GM19324 (cell line): Measurements from ENCODE around the gene EPHA8.

ENCODE experiments used
- ATAC-seq: cut with Tn5 transposase; IDR thresholded peaks from one replicate; pipeline ENCODE4 v1.9.1; 2021; ENCODE audit warnings: mild to moderate bottlenecking, moderate library complexity; ENCODE audit not compliant: unreplicated experiment, low FRiP score

EPHA8 gene

DNA sequence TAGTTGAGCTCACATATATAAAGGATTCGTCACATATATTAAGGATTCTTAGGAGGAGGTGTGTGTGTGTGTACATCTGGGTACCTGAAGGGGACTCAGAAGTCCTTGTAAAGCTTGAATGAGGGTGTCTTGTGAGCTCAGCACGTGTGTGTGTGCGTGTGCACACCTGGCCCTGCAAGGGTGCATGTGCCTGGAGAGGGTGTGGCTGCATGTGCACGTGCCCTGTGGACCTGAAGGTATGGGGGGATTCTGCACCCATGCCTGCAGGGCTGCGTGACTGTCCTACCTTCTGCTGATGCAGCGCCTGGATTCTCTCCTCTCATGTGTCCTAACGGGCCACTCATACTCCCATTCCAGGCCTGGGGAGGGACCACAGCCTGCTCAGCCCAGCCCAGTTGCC, 24.0 kb downstream of the EPHA8 start:
- no peak for ATAC-seq

DNA sequence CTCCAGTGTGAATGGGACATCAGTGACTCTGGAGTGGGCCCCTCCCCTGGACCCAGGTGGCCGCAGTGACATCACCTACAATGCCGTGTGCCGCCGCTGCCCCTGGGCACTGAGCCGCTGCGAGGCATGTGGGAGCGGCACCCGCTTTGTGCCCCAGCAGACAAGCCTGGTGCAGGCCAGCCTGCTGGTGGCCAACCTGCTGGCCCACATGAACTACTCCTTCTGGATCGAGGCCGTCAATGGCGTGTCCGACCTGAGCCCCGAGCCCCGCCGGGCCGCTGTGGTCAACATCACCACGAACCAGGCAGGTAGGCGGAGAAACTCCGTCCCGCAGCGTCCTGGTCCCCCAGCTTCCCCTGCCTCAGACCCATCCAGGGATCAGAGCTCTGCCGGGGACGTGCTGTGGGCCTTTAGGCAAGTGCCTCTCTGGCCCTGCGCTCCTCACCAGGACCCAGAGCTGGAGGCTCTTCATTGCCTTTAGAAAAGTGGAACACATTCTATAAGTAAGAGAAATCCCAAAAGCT, 25.7 kb downstream of the EPHA8 start:
- no peak for ATAC-seq

DNA sequence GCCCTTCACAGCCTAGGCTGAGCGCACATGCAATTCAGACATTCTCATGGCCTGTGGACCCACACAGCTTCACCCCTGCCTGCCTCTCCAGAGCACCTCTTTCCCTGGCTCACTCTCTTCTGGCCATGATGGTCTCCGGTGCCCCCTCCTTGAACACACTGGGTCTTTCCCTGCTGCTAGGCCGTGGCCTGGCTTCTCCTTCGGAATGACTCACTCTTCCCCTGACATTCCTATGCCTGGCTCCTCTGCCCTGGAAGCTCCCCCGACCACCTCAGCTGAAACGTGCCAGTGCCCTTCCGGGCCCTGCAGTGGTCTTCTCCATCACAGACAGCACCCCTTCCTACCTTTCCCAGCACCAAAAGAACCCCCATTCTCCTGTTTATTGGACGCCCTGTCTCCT, 28.3 kb downstream of the EPHA8 start:
- no peak for ATAC-seq

DNA sequence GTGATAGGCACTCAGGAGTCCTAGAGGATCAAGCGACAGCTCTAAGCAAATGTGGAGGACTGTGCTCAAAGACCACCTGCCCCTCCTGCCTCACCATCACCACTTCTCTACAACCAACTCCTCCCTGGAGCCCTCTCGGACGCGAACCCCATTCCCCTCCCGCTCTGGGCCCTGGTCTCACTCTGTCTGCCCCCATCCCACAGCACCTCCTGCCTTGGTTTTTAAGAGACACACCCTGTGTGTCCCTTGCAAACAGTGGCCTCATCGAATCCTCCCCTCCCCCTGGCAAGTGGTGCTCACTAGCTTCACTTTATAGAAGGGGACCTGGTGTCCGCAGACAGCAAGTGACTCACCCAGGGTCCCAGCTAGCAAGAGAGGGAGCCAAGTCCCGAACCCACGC, 28.8 kb downstream of the EPHA8 start:
- ATAC-seq = no peak

DNA sequence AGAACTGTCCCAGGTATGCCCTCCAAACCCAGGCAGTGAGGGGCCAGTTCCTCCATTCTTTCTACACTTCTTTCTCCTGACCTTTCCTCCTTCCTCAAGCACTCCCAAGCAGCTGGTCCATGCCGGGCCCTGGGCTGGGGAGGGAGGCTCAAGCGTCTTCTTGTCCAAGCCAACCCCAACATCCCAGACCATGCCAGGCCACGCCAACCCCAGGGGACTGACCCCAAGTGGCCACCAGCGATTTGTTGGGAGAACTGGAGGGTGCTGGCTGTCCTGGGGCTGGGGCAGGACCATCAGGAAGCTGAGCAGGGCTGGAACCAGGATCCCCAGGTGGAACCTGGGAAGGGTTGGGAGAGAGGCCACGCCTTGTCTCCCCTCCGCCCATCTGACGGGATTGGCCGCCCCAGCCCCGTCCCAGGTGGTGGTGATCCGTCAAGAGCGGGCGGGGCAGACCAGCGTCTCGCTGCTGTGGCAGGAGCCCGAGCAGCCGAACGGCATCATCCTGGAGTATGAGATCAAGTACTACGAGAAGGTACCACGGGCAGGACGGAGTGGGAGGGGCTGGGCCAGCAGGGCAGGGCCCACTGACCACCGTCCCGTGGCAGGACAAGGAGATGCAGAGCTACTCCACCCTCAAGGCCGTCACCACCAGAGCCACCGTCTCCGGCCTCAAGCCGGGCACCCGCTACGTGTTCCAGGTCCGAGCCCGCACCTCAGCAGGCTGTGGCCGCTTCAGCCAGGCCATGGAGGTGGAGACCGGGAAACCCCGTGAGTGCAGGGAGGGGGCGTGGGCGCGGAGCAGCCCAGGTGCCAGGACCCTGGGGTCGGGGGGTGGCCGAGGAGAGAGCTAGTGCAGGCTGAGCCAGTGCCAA, 29.9 kb downstream of the EPHA8 start:
- ATAC-seq = no peak

GRCh38 chr1:22594396-22594795, 31.1 kb downstream of the EPHA8 start:
- no peak for ATAC-seq

GRCh38 chr1:22595108-22595507, 31.8 kb downstream of the EPHA8 start:
- no peak for ATAC-seq

DNA sequence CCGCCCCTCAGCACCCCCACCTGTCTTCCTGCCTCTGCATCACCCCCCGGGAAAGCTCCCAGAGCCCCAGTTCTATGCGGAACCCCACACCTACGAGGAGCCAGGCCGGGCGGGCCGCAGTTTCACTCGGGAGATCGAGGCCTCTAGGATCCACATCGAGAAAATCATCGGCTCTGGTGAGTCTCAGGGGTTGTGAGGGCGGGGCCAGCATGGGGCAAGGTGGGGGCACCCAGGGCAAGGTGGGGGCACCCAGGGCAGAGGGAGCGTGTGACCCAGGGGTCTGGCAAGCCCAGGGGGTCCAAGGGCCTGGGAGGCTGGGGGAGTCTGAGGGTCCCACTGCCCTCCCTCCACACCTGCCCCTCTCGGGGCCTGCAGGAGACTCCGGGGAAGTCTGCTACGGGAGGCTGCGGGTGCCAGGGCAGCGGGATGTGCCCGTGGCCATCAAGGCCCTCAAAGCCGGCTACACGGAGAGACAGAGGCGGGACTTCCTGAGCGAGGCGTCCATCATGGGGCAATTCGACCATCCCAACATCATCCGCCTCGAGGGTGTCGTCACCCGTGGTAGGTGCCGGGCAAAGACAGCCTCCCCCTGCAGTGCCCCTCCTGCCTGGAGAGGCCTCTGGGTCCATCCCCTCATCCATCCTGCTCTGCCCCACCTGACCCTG, 34.1 kb downstream of the EPHA8 start:
- no peak for ATAC-seq

- no peak for ATAC-seq
Observed at GRCh38 chr1:22597996-22598395, 34.7 kb downstream of the EPHA8 start.

DNA sequence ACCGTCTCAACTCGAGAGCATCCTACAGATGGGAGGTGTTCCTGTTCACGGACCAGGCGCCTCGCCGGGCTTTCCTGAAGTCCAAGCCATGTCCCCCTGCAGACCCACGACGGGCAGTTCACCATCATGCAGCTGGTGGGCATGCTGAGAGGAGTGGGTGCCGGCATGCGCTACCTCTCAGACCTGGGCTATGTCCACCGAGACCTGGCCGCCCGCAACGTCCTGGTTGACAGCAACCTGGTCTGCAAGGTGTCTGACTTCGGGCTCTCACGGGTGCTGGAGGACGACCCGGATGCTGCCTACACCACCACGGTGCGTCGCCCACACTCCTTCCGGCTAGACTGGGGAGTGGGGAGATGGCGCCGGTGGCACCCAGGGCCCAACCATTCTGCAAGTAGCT, 35.4 kb downstream of the EPHA8 start:
- ATAC-seq = no peak

DNA sequence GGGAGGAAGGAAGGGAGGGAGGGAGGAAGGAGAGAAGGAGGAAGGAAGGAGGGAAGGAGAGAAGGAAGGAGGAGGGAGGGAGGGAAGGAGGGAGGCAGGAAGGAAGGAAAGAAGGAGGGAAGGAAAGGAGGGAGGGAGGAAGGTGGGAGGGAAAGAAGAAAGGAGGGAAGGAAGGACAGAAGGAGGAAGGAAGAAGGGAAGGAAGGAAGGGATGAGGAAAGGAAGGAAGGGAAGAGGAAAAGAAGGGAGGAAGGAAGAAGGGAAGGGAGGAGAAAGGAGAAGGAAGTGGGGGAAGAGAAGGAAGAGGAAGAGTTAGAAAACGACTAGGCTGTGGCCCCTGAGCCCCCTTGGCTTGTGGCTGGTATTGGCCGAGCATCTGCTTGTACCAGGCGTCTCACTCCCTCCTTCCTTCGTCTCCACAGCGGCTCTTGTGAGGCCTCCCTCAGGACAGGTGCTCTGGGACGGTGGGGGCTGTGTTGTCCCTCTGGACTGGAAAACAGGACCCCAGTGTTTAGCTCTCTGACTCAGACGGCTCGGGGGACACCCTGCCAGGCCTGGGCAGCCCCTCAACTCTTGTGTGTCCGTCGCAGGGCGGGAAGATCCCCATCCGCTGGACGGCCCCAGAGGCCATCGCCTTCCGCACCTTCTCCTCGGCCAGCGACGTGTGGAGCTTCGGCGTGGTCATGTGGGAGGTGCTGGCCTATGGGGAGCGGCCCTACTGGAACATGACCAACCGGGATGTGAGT, 37.0 kb downstream of the EPHA8 start:
- ATAC-seq = no peak

DNA sequence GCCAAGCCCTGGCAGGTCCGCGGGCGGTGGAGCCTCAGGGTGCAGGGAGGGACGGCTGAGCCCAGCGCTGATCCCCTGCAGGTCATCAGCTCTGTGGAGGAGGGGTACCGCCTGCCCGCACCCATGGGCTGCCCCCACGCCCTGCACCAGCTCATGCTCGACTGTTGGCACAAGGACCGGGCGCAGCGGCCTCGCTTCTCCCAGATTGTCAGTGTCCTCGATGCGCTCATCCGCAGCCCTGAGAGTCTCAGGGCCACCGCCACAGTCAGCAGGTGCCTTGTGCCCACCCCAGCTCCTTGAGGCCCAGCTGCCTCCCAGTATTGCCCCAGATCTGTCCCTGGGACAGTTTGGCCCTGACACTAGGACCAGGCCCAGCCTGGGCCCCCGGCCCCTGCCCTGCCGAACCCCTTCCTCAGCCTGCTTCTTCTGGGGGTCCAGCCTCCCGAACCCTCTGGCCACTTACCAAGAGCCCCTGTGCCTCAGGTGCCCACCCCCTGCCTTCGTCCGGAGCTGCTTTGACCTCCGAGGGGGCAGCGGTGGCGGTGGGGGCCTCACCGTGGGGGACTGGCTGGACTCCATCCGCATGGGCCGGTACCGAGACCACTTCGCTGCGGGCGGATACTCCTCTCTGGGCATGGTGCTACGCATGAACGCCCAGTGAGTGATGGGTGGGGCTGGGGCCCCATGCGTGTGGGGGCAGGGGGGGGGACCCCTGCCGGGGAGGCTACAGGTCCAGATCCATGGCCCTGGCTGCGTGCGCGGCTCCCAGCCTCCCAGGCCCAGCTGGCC, 37.7 kb downstream of the EPHA8 start:
- no peak for ATAC-seq

GRCh38 chr1:22601610-22602009, 38.3 kb downstream of the EPHA8 start:
- ATAC-seq = no peak

DNA sequence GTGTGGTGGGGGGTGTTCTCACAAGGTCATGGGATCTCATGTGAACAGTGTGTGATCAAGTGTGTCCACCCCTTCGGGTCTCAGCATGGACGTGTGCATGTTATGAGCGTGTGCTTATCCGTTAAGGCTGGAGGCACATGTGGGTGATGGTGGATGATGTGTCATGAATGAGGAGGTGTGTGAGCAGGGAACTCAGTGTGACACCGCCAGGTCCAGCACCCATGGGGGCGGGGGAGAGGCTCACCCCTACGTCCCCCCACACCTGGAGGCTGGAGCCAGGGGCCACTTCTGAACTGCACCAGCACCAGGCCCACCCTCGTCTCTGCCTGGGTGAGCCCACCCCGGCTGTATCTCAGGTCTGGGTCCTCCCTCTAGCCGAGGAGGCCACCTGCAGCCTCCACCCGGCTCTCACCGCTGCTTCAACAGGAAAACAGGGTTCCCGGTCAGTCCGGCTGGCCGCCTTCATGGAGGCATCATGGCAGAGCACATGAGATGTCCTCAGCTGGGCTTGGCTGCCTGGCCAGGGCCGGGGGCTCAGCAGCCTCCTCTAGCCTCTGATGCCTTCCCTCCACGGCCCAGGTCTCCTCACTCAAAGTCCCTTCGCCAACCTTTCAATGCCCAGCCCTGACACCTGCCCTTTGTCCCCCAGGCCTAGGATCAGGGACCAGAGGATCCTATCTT, 38.9 kb downstream of the EPHA8 start:
- ATAC-seq = no peak

DNA sequence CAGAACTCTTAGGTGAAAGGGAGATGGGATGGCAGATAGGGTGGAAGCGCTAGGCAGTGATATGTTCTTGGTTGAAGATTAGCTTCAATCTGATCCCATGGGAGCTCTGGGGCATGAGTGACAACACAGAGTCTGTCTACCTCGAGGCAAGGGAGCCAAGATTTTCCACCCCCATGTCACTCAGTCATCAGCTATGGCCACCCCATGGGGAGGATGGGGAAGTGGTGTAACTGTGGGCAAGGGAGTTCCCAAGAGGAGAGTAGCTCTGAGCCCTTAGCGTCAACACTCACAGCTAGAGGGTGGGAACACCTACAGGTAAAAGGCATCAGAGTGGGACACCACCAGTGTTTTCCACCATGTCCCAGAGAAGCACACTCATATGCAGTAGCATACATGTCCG, 42.9 kb downstream of the EPHA8 start:
- ATAC-seq = no peak

- no peak for ATAC-seq
Observed at GRCh38 chr1:22607154-22607553, 43.9 kb downstream of the EPHA8 start.

GRCh38 chr1:22608361-22608760, 45.1 kb downstream of the EPHA8 start:
- ATAC-seq = no peak

DNA sequence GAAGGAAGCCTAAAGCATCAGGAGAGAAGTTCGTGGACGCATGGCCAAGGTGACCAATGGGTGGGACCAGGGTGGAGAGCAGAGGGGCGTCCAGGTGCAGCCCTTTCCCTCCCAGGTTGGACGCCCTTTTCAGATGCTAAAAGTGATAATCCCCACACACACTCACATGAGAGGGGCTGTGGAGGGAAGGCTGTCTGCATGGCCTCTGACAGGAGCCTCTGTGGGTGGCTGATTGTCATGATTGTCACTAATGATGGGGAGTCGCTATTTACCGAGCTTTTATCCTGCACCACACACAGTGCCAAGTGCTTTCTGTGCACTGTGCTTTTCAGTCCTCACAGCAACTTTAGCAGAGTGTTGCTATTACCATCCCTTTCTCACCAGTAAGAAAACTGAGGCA, 46.0 kb downstream of the EPHA8 start:
- ATAC-seq = no peak

- ATAC-seq = no peak
Observed at GRCh38 chr1:22611530-22611947, 48.2 kb downstream of the EPHA8 start.
